ENCODE data around the gene ACTG1. TPM values are rescaled to one million over a fixed set of nuclear protein-coding genes. Genes with fewer than 3 reads are reported as not detected.
A peak's percentile ranks its signal among the peaks of the same experiment; 100 is the strongest.

The ACTG1 gene
- total RNA-seq, 1 experiment from 2014 or later = 4,160 TPM

DNA sequence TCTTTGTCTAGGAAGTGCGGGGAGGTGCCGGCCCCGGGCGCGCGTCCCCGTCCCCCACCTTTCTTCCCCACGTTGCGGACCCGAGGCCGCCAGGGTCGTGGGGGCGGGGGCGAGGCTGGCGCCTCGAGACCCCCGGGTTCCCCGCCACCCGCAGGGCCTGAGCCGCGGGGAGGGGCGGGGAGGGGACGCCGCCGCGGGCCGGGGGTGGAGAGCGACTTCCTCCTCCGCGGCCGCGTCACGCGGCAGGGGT is 1.8 kb upstream of the ACTG1 start:
- Mint-ChIP-seq H3K36me3 (ENCODE audit: insufficient read depth in 1 of 3, low read depth in 3 of 3) (peaks cover 29 to 33% (median 29%) of the 10 kb centered on the region in 3 experiments), H3K27me3 (ENCODE audit: low read depth) (peaks cover 16% of the 10 kb centered on the region), H3K27ac (peak overlapping the region in 1 of 3 experiments; percentile 53; a peak in 1 of 7 replicates), H3K4me1 (peaks cover 28 to 39% of the 10 kb centered on the region in 2 experiments), H3K9me3 (peaks cover 7 to 19% of the 10 kb centered on the region in 2 experiments; a peak in 4 of 5 replicates), H3K4me3 (peak overlapping the region; percentile 77 to 80)
- H2BK5ac ChIP-seq (ENCODE audit: insufficient read length, low read length) = no peak overlapping the region
- H3T11ph ChIP-seq (ENCODE audit: low read length) = no peak overlapping the region
- H3K23ac ChIP-seq (ENCODE audit: insufficient read length, low read depth, low read length) = no peak overlapping the region
- no peaks in the 10 kb centered on the region for H4K20me1 ChIP-seq (ENCODE audit: control insufficient read depth, insufficient read depth, insufficient read length)
- H4K5ac ChIP-seq (ENCODE audit: insufficient read length, low read depth, low read length) = no peak overlapping the region
- peak overlapping the region; percentile 97 for H3K18ac ChIP-seq (ENCODE audit: insufficient read length, low read depth, low read length)
- no peak overlapping the region for H2BK20ac ChIP-seq (ENCODE audit: low read depth, low read length, poor library complexity, severe bottlenecking)
- H3K9me3 ChIP-seq (ENCODE audit: control insufficient read depth, low read depth, low read length) = no peaks in the 10 kb centered on the region
- peak overlapping the region; percentile 94 for H4K91ac ChIP-seq (ENCODE audit: insufficient read length, low read depth, low read length)
- no peak for DNase-seq
- H3K14ac ChIP-seq (ENCODE audit: insufficient read depth, low read length) = peak overlapping the region; percentile 95
- no peak overlapping the region for H4K8ac ChIP-seq (replicated peaks; ENCODE audit: insufficient read length, low read depth, low read length)
- H3K27me3 ChIP-seq (ENCODE audit: insufficient read depth, low read length) = no peaks in the 10 kb centered on the region; the same call in 1 of the 2 replicates
- H3K79me2 ChIP-seq (ENCODE audit: insufficient read depth, low read length) = peaks cover 25% of the 10 kb centered on the region; the same call in 1 of the 2 replicates
- no peak overlapping the region for H2AFZ ChIP-seq (ENCODE audit: low read length)
- H3K23me2 ChIP-seq (ENCODE audit: insufficient read length, low read depth, low read length, poor library complexity, severe bottlenecking) = peaks cover 46% of the 10 kb centered on the region
- H3K4me1 ChIP-seq (ENCODE audit: insufficient read depth, low read length) = peaks cover 4% of the 10 kb centered on the region; the same call in 1 of the 2 replicates
- TF ChIP-seq CTCF (conservative IDR thresholded peaks at IDR 0.05) = no peak
- H2BK12ac ChIP-seq (ENCODE audit: insufficient read length, low read depth, low read length) = no peak overlapping the region
- H2AK5ac ChIP-seq (ENCODE audit: insufficient read length, low read length) = no peak overlapping the region
- peak overlapping the region; percentile 91 for H3K4ac ChIP-seq (ENCODE audit: low read depth, low read length)
- H2BK120ac ChIP-seq (ENCODE audit: low read depth, low read length, poor library complexity, severe bottlenecking) = peak overlapping the region; percentile 71
- peaks cover 2% of the 10 kb centered on the region for H3K79me1 ChIP-seq (ENCODE audit: insufficient read depth, low read depth, low read length, poor library complexity, severe bottlenecking)
- peak overlapping the region; percentile 76 for H3K9ac ChIP-seq (ENCODE audit: extremely low read depth, insufficient read length, low read length)
- no peak overlapping the region for H3K27ac ChIP-seq (ENCODE audit: insufficient read length, low read depth, low read length)
- H3K56ac ChIP-seq (ENCODE audit: insufficient read length, low read depth, low read length) = no peak overlapping the region
- H3K4me2 ChIP-seq (ENCODE audit: insufficient read depth, insufficient read length, low read length) = peak overlapping the region; percentile 52
- WGBS (ENCODE audit: extremely low coverage, insufficient read length, low lambda C conversion rate) = no CpG with 5 or more reads among the region's 34 CpGs
- no peak overlapping the region; the same call in 1 of the 2 replicates for H2BK15ac ChIP-seq (ENCODE audit: low read depth, low read length)

Measured in H9 (cell line).